HG02973 (cell line): ENCODE results near the gene C1orf94.

Experiments used
- ATAC-seq: cut with Tn5 transposase; IDR thresholded peaks from one replicate; pipeline ENCODE4 v1.9.1; 2021; ENCODE audit warnings: moderate library complexity; ENCODE audit not compliant: unreplicated experiment

The C1orf94 gene, protein sequence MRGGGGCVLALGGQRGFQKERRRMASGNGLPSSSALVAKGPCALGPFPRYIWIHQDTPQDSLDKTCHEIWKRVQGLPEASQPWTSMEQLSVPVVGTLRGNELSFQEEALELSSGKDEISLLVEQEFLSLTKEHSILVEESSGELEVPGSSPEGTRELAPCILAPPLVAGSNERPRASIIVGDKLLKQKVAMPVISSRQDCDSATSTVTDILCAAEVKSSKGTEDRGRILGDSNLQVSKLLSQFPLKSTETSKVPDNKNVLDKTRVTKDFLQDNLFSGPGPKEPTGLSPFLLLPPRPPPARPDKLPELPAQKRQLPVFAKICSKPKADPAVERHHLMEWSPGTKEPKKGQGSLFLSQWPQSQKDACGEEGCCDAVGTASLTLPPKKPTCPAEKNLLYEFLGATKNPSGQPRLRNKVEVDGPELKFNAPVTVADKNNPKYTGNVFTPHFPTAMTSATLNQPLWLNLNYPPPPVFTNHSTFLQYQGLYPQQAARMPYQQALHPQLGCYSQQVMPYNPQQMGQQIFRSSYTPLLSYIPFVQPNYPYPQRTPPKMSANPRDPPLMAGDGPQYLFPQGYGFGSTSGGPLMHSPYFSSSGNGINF

DNA sequence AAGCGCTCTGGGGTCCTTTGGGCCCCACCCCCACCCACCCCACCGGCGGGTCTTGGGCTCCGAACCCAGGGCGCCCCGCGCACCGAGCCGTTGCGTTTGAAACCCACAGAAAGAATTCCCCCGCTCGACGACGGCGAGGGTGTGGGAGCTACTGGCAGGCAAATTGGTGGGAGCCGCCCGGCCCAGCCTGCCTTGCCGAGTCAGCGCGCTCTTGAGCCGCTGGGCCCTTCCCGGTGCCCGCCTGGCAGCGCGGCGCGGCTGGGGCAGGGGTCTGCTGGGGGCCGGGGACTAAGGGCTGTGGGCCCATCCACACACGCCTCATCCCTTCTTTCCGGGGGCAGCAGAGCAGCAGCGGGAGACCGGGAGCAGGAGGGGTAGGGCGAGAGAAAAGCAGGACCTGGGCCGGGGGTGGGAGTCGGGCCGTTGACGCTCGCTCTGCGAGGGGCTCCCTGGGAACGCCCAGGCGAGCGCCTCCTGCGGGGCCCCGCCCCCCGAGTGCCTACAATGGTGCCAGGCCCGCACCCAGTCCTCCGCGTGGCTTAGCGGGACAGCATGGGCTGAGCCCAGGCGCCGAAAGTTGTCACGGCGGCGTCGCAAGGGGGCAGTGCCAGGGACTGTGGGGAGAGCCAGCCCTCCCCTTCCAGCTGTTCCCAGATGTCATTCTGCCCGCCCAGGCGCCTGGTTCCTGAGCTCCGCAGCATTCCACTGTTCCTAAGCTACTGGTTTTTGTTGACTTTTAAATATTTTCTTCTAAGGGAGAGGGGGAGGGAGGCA lies at the start of gene C1orf94:
Gene C1orf94, plus strand, starts transcription at position 78 of the 774 bp plus-strand sequence. CDS start 883 bp downstream, outside the sequence.
- no peak for ATAC-seq

DNA sequence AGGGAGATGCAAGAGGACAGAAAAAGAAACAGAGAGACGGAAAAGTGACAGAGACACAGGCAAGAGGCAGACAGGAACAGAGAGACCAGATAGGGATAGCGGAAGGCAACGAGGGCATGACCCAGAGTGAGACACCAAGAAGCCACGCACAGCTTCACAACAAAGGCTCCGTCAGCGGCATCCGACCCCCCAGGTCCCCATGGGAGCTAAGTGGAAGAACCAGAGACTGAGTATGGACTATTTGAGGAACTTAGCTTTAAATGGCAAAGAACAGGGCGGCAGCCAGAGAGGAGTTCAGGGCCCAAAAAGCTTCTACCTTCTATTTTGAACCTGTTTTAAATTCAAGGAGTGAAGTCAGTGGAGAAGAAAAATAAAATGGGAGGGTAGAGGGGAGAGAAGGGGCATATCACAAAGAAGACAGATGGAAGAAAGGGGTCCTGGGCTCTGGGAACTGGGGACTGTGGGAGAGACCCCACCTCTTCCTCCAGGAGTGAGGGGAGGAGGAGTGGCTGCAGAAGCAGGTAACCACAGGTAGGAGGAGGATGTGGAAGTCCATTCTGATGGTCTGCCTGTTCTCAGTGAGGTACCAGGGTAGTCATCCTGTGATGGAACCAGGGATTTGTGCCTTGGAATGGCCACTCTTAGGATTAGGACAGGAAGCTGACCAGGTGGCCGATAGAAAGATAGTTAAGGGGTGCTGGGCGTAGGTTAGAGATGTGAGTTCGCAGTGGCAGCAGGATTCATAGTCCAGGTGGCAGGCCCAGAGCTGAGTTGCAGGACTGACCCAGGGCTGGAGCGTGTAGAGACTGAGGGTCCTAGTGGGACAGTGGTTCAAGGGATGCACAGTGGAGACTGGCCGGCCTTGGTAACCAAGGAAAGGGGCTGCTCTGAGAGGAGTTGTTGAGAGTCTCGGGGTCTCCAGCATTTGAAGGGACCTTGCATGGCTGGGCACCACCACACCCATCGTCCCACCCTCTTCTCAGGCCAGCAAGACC lies 49.4 kb upstream of the C1orf94 start:
- ATAC-seq = no peak

DNA sequence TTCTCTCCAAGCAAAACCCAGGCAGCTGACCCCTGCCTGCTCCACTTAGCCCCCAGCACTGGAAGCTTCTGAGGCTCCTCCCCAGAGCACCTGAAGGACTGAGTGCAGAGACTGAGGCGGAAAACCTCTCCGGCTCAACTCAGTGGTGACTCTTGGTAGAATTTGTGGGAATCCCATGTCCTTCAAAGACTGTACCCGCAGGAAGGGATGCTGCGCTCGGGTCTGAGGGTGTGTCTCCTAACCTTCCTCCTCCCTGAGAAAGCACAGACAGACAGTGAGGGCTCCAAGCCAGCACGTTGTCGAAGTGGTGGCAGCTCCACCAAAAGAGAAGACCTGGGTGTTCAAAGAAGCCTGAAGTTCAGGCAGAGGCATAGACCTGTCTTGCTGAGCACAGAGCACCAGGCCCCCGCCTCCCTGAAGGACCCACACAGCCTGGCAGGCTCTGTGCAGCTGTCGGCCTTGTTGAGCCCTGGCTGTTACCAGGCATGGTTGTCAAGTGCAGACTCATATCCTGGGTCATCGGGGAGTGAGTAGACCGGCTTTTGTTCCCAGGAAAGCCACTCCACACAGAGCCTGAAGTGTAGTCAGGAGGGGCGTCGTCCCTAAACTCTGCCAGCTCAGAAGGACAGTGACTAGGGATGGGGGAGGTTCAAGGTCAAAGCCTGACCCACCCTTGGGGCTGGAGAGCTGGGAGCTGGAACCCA lies 48.4 kb upstream of the C1orf94 start:
- ATAC-seq = no peak

DNA sequence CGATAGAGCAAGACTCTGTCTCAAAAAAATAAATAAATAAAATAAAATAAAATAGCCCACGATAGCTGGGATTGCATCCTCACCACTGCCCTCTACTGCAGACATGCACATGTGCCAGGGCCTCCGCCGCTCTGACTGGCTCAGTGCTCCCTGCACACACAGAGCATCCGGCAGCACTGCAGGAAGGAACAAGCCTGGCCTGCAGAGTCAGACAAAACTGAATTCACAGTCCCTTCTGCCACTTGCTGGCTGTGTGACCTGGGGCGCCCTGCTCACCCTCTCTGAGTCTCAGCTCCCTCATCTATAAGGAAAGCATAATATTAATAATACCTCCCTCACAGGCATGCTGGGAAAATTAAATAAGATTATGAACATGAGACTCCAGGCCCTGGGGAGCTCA lies 47.1 kb upstream of the C1orf94 start:
- ATAC-seq = no peak

DNA sequence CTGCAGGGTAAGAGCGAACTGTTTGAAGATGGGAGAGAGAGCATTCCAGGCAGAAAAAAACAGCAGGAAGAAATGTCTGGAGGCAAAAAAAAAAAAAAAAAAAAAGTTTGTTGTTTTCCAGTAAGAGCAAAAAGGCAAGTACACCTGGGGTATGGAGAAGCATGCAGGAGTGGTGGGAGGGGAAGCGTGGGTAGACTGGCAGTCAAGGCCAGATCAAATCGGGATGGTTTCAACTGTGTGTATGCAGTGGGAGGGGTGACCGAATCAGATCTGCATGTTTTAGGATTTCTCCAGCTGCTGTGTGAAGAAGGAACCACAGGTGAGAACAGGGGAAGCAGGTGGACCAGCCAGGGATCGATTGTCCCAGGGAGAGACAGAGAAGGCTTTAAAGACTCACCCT lies 46.4 kb upstream of the C1orf94 start:
- no peak for ATAC-seq

DNA sequence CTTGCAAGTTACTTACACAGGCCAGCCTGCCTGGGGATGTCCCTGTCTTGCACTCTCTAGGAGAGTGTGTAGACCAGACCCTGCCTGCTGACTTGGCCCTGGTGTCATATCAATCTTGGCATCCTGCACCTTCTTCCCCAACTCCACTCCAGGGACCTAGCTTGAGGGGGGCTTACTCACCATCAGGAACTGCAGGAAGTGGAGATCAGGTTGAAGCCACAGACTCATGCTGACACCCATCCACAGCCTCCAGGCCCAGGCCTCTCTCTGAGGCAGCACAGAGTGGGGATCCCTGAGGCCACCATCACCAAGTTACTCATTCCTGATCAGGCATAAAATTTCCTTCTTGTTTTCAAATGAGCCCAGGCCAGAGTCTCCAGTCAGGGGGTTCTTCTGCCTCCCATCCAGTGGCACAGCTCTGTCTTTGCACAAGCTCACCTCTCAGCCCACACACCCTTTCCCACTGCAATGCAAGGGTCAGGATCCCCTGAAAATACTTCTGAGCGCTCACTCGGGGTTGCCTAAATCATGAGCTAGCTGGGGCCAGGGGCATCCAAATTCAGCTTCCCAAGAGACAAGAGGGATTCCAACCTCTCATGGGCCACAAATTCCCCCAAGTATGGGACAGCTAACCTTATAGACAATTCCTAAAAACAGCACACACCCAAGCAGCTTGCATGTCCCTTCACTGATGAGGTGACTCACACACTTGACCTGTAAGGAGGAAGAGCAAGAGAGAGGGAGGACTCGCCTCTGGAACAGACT lies 45.1 kb upstream of the C1orf94 start:
- no peak for ATAC-seq

DNA sequence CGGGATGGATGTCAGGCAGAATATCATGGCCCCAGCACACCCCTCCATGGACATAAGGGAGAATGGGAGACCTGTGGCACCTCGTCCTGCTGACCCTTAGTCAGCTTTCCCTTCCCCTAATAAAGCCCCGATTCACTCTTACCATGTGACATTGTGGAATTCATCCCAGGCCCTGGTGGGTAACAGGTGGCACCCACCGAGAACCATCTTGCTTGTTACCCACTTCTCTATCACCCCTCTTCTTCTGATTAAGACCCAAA lies 44.6 kb upstream of the C1orf94 start:
- ATAC-seq = no peak

DNA sequence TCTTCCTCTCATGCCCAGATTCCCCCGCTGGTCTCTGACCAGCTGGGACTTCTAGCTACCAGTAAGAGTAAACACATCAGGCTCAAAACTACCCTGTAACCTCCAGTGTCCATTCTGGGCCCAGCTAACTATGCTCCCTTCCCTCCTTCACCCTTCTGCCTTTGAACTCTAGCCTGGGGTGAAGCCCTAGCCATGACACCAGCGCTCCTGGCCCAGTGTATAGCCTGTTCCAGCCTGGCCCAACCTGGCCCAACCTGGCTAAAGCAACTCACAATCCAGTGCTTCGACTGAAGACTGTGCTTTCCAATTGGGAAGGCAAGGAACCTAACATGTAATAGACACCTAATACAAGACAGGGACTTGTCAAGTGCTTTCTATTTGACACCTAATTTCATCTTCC lies 39.3 kb upstream of the C1orf94 start:
- ATAC-seq = no peak

DNA sequence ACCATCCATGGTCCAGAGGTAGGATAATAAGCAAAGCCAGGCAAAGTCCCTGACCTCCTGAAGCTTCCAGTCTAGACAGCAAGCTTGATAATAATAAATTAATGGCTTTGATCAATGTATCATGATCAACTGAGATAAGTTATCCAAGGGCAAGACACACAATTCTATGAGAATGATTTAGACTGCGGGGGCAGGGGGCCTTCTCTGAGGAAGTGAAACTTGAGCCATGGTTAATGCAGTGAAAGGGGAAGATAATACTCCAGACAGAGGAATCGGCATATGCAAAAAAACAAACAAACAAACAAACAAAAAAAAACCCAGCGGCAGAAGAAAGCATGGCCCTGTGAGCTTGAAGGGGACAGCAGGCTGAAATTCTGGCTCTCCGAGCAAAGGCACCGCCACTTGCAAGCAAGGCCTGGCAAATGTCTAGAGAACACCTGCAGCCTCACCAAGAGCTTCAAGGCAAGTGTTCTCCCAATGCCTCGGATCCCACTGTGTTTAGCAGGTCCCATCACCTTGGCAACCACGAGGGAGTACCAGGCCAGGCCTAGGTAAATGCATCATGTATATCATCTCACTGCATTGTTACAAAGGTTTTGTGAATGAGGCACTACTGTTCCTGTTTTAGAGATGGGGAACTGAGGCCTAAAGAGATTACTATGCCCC lies 36.6 kb upstream of the C1orf94 start:
- no peak for ATAC-seq

DNA sequence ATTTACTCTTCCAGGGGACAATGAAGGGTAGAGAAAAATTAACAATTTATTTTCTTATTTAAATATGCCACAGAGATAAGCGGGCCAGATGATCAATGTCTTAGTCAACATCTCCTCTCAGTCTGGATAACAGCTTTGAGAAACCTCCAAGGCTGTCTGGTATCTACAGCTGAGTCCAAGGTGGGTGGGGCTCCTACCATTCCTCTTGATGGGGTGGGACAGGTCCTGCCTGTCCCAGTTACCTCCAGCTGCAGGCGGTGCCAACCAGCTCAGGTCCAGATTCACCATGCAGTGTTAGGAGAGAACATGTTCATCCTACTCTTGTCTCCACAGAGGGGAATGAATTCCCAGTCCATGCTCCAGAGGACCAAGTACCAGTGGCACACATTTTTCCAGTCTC lies 32.7 kb upstream of the C1orf94 start:
- no peak for ATAC-seq

DNA sequence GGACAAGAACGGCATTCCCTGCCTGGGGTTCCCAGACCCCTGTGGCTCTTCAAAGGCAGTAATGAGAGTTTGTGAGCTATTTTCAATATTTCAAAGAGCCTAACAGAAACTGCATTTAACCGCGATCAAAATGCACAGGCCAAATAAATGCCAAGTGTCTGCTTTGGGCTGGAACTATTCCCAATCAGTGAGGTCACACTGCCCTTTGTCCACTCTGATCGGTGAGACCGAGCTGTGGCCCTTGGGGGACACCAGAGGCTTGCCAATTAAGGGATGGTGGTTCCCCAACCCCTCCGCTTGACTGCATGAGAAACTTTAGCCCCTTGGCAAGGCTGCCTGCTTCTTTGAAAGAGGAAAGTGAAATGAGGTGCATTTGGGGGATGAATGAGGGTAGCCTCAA lies 31.9 kb upstream of the C1orf94 start:
- ATAC-seq = no peak

DNA sequence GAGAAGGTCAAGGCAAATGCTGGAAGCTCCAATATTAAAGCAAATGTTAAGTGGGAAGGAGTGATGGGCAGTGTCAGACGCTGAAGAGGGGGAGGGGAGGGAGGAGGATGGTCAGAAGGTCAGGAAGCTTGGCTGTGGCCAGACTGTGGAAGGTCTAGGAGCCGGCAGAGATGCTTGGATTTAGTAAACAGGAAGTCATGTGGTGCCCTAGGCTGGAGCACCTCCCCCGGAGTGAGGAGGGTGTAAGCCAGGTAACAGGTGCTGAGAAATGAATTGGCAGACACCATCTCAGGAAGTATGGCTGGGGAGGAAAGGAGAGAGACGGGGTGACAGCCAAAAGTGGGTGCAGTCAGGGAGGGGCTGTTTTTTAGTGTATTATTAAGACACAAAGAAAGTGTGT lies 29.4 kb upstream of the C1orf94 start:
- ATAC-seq = no peak

DNA sequence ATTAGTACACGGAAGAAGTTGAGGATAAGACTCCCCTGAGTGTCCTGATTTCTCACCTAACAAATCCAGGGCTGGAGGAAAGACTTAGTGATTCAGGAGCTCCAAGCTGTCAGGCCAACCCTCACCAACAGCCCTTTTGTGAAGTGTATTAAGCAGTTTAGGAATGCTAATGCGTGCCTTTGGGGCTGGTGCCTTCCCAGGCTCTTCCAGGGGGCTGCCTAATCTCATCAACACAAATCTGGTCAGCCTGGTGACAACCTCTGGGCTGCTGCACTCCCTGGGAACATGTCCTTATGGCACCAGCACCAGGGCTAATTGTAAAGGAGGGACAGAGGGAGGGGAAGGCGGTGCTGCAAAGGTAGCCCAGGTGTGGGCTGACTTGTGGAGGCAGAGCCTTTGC lies 27.2 kb upstream of the C1orf94 start:
- no peak for ATAC-seq

DNA sequence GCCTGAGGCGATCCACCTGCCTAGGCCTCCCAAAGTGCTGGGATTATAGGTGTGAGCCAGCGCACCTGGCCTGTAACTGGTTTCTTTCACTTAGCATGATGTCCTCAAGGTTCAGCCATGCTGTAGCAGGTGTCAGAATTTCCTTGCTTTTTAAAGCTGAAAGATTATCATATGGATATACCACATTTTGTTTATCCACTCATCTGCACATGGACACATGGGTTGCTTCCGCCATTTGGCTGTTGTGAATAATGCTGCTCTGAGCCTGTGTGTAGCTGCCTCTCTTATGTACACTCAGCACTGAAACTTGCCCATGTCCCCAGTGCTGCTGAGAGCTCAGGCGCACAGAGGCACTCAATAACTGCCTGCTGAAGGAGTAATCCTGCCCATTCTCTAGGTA lies 23.5 kb upstream of the C1orf94 start:
- no peak for ATAC-seq

DNA sequence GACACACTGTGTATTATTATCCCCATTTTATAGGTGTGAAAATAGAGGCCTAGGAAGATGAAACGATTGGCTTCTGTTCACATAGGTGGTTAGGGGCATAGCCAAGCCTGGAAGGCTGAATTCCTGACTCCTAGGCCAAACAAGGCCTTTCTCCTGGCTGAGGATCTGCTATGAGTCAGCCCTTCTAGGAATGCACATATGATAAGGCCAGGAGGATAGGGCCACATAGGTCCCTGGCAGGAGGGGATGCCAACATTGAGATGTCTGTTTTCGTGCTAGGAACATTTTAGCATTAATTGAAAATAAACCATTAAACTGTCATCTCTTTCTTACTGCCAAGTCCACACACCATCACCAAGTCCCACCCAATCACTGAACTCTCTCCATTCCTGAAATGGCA lies 20.8 kb upstream of the C1orf94 start:
- ATAC-seq = no peak

DNA sequence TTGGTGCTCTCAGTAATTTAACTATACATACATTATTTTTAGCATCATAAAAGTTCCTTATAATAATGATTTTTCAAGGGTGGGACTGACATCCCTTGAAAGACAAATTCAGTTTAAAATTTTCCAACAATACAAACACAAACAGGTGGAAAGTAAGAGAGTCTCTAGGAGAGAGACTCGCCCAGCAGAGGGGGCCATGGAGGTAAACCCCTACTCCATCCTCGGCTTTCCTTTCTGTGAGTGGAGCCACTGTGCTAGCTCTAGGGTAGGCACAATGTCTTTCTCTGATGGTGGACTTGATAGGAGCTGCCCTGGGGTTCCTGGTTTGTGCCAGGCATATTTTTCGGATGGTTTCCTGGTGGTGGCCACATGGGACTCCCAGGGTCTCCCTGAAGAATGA lies 20.0 kb upstream of the C1orf94 start:
- no peak for ATAC-seq

DNA sequence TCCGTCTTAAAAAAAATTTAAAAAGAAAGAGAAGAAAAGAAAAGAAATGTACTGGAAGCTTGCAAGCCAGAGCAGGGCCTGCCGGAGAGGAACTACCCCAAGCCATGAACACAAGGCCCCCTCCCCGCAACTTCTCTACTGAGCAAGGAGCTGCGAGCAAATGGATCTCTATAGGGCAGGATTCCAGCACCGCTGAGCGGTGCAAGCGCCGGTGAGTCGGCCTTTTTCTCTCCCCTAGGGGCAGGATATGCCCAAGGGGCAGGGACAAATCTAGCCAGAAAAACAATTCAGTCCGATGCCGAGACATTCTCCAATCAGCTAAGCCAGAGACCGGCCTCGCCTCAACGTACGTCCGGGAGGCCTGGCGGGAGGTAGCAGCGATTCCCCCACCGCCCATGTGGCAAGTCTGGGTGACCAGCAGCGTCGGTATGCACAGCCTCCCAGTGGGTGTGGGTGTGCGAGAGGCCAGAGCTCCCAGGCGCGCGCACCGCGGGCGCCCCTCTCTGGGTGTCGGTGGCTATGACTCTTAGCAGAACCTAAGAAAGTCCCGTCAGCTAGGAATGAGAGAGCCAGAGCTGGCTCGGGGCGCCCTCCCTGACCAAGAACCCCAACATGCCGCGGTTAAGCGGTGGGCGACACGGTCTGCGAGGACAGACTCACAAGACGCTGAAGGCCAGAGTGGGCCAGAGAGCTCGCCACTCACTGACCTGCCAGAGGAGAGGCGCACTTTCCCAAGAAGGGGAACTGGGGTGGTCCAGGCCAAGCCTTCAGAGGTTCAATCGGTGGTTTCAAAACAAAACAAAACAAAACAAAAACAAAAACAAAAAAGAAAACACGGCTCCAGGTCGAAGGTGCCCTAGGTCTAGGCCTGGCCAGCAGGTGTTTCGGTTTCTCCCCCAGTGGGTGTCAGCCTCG lies 13.6 kb upstream of the C1orf94 start:
- ATAC-seq = peak; percentile 77
